Caki2 (cell line): ENCODE measurements around the gene C9orf85. TPM values are rescaled to one million over a fixed set of nuclear protein-coding genes. Genes with fewer than 3 reads are reported as not detected.
"Not testable (repeated sequence)": the region's sequence is repeated elsewhere in the genome, so short reads cannot be mapped to it uniquely, and the experiment has no call there.

Source experiments
- DNase-seq: peaks from one replicate; pipeline ENCODE4 v3.0.0-alpha.2; 2015; ENCODE audit warnings: low read depth
- in situ Hi-C: cut with HindIII; loops from 2 replicates; pipeline ENCODE4 v1.10.0; 2016; ENCODE audit warnings: low sequenced_read_pairs, low pct_unique_long_range_greater_than_20kb, mixed read lengths
- total RNA-seq: library from RNA; depleted of rRNA; stranded (reverse); fragments of >200 nt; shearing (Covaris generic); gene quantifications from 2 replicates; pipeline ENCODE4 v1.2.3, GENCODE V29; 2014; ENCODE audit warnings: low replicate concordance; rRNA removed

The C9orf85 gene
- total RNA-seq, 1 experiment from 2014 or later = 9.4 TPM

DNA sequence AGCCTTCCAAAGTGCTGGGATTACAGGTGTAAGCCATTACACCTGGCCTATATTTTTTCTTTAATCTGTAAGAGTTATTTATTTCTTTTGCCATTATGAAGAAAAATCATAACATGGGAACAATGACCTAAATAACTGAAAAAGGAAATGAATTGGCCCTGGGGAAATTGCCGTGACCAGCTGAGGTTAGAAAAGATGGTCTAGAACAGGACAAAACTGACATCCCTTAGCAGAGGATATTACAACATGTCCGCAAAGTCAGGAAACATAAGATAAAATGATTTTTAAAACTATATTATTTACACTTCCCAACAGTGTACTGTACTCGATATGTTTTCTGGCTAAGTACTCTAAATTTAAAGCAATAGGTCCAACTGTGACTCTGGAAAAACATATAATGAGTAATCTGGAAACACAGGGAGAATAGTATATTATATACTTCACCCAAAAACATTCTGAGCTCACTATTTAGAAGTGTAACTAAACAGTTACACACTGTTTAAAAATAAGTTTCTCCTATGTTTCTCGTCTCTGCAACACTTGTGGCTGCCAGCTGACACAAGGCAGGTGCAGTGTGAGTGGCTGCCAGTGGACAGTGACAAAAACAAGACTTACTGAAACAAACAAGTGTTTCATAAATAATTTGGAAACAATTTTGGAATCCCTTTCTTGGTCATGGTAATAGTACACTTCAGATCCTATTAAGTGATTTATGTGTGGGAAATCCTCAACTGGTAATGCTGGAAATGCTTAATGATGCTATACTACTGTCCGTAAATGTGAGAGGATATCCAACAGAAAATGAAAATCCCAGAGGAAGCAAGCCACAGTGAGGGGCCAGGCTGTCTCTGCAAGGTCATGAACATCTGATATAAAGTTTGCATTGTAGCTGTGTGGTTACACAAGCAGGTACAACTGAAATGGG, 69.1 kb downstream of the C9orf85 start:
- no peak for DNase-seq
- in situ Hi-C loops = no loop called here

DNA sequence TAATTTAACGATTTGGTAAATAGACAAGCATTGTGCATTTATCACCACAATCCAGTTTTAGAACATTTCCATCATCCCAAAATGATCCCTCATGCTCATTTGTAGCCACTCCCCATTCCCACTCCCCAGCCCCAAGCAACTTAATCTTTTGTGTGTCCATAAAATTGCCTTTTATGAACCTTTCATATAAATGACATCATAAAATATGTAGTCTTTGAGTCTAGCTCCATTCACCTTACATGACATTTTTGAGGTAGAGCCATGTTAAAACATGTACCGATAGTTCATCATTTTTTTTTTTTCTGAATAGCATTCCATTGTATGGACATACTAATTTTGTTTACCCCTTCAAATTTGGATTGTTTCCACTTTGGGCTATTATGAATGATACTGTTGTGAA, 70.5 kb downstream of the C9orf85 start:
- in situ Hi-C loops = no loop called here

DNA sequence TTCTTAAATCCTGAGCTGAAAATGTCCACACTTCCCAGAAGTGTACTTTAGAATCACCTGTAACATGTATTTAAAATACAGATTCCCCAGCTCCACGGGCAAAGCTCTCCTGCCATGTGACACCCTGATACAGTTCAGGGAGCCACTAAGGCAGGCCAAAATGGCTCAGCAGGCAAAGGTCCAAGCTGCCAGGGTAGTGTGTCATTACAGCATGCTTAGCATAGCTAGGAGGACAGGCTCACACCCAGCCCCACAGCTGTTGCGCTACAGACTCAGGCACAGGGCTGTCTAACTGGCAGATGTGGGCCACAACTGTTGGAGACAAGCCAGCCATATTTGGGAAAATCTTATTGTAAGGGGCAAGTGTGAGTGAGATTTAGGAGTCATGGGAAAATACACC, 73.0 kb downstream of the C9orf85 start:
- DNase-seq = no peak
- in situ Hi-C loops = no loop called here

More for the DNA sequence above, 70.5 kb downstream of the C9orf85 start:
- DNase-seq = no peak

- DNase-seq = no peak
- in situ Hi-C loops = no loop called here
Observed at GRCh38 chr9:71984831-71985281, 73.4 kb downstream of the C9orf85 start.

DNA sequence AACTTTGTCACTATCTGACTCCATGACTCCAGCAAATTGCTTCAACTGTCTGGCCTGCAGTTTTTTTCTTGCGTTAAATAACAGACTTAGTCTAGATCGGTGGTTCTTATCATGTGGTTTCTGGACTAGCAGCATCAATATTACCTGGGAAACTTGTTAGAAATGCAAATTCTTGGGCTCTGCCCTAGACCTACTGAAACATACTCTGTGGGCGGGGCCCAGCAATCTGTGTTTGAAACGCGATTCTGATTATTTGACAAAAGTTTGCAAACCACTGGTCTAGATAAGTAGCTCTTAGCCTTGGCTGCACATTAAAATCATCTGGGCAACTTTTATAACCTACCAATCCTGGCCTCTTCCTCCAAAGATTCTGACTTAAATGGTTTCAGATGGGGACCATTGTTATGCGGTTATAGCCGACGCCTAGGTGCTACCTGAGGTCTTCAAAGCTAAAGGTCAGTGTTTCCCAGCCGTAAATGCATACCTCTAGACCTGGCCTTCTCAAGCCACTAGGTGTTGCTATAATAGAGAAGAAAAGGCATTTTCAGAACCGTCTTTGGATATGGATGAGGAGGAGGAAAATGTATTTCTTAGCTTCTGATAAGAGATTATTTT, 74.0 kb downstream of the C9orf85 start:
- in situ Hi-C loops = no loop called here
- DNase-seq = no peak

DNA sequence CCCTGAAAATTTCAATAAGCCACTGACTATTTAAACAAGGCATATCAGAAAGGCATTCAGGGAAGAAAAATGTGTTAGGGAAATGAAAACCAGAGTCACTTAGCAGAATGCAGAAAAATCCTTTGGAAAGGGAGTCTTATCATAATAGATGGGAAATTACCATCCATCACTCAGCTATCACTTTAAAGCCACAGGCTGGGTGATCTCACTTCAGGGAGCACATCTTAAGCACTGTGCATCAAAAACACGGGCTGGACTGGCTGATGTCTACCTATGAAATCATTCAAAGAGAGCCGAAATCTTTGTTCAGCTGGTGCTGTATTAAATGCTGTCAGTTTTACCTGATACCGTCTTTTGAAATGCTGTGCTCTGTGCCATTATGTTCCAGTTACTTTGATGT, 75.5 kb downstream of the C9orf85 start:
- in situ Hi-C loops = no loop called here
- DNase-seq = no peak

DNA sequence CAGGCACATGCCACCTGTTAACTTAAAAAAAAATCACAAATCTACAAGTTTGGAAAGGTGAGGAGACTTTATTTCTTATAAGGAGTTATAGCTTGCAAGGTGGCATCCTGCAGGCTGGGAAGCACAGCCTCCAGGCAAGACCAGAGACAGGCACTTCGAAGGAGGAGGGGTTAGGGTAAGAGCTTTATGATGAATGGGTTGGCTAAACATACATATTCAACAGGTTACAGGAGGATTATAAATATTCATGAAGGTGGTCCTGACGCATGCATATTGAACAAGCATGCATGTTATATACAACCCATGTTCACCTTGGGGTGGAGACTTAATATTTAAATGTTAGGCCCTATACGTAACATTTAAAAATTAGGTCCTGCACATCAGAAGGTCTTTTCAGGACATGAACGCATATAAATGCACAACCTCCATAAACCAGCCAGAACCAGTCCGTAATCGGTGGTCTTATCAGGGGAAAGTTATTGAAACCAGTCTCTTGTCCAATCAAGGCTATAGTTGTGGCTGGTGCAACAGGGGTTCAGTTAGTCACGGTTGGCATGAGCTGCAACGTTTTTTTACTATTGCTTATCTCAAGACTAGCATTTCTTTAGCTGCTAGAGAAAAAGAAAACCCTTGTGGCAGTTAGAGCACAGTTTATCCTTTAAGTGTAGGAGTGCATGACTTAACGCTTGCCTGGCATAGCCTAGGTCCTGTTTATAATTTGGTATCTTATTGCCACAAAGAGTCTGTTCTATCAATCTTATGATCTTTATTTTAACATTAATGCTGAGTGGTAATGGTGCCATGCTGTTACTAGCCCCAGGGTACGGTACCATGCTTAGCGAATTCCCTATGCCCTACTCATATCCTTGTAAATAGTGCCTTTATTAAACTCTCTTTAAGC, 76.3 kb downstream of the C9orf85 start:
- DNase-seq = peak; percentile 4

DNA sequence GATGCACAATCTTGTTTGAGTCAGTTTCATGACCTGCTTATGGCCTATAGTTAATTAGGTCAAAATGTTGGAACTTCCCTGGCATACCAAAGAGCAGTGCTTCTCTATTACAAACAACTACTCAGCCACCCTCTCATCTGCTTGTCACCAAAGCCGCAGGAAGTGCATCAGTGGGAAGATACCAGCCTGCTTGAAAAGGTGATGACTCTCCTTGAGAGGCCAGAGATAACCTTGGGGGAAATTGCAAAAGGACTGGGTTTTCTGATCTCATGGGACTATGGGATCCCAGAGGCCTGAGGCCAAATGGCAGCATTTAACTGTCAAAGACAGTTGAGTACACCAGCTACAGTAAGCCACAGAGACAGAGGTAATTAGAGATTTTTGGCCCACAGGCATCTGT, 79.0 kb downstream of the C9orf85 start:
- in situ Hi-C loops = no loop called here
- no peak for DNase-seq

More for the DNA sequence above, 76.3 kb downstream of the C9orf85 start:
- in situ Hi-C loops = no loop called here

DNA sequence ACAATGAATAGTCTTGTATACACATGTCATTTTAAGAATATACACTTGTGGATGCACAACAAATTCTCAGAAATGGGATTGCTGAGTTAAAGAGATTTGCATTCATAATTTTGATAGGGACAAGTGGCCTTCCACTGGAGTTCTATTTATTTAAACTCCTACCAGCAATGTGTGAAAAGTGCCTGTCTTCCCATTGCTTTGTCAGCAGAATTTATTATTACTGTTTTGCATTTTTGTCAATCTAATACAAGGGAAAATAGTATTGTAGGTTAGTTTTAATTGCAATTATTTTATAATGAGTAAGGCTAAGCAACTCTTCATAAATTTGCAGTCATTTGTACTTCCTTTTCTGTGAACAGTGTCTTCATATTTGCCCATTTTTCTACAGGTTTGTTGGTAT, 94.0 kb downstream of the C9orf85 start:
- in situ Hi-C loops = no loop called here

DNA sequence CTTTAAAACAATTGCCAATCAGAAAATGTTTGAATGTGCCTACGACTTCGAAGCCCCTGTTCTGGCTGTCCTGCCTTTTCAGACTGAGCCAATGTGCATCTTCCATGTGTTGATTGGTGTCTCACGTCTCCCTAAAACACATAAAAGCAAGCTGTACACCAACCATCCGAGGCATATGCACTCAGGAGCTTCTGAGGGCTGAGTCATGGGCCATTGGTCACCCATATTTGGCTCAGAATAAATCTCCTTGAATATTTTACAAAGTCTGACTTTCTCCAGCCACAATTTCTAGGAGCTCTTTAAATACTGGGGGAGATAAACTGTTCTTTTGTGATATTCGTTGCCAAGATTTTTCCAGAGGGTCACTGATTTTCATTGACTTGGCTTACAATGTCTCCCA, 95.1 kb downstream of the C9orf85 start:
- DNase-seq = no peak
- in situ Hi-C loops = no loop called here

More for the DNA sequence above, 94.0 kb downstream of the C9orf85 start:
- DNase-seq = no peak

GRCh38 chr9:72007726-72008125, 96.3 kb downstream of the C9orf85 start:
- DNase-seq = not testable (repeated sequence)

DNA sequence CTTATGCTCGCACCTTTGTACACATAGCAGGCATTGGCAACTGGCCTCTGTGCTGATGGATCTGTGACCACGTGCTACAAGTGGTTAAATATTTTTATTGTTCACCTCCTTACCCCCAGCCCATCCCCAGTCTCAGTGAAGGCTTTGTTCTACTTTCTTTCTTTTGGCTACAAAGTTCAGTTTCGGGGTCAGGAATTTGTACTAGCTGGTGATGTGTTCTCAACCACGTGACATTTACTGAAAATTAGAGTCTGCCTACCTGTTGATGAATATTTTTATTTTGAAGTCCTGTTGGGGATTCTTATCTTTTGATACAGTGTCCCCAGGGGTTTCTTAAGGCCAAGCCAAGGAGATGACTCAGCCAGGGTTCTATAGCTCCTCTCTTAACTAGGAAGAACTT, 101.2 kb downstream of the C9orf85 start:
- in situ Hi-C loops = no loop called here
- no peak for DNase-seq

More at GRCh38 chr9:72007726-72008125, 96.3 kb downstream of the C9orf85 start:
- in situ Hi-C loops = not testable (repeated sequence)

DNA sequence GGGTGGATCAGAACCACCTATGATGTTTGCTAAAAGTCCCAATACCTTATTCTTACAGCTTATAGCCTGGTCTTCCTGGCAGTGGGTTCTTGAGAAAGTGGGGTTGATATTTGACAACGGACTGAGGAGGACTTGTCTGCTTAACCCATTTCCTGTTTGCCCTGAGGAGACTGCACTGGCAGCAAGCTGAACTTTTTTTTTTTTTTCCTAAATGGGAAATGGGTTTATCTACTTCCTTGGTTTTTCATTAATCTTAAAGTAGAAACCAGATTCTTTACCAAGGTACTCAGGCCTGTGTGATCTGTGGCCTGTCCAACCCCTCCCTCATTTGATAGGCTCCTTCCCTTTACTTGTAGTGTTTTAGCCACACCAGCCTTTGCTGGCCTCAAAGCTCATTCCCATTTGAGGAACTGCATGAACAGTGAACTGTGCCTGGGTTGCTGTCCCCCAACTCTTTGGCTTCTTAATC, 101.9 kb downstream of the C9orf85 start:
- in situ Hi-C loops = no loop called here

DNA sequence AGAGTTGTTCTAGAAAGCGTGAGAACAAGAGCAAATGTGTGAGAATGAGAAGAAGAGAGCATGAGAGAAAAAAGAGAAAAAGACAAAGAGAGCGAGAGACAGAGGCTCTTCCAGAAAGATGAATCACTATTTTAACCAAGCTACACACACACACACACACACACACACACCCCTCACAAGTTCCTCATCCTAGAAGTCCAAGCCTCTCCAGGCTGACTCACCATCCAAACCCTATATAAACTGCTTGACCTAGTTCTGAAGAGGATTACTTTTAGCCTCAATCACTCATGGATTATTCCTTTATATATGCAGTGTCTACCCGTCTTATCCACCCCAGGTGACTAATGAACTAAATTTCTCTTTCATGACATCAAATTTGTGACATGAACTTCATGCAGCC, 111.4 kb downstream of the C9orf85 start:
- DNase-seq = peak; percentile 43

More for the DNA sequence above, 101.9 kb downstream of the C9orf85 start:
- DNase-seq = no peak

More for the DNA sequence above, 111.4 kb downstream of the C9orf85 start:
- in situ Hi-C loops = no loop called here

Other genes starting within 250 kb of the C9orf85 start
- 30.8 and 43.2 TPM in 2 replicates for gene CEMIP2, start 143.1 kb upstream of the C9orf85 start, total RNA-seq
- gene ABHD17B, start 446 bp upstream of the C9orf85 start, total RNA-seq = 14.6 and 28.0 TPM in 2 replicates
- 0.78 TPM in 1 of 2 replicates, not detected in the other for gene C9orf57, start 149.0 kb downstream of the C9orf85 start, total RNA-seq
- 26.3 and 31.2 TPM in 2 replicates for gene GDA, start 237.8 kb downstream of the C9orf85 start, total RNA-seq